PC-3 (cell line): ENCODE data around the gene TTC28.

ENCODE experiments used
- CTCF ChIP-seq: fragments of 300-600 bp; sonication (generic); conservative IDR thresholded peaks from 2 replicates; pipeline ENCODE4 v1.5.1; 2017; ENCODE audit warnings: antibody characterized with exemption, low read depth, mild to moderate bottlenecking, low read length
- EZH2phosphoT487 ChIP-seq: fragments of 300-600 bp; sonication (generic); IDR thresholded peaks from 2 replicates; pipeline ENCODE4 v1.6.1; 2018; ENCODE audit warnings: mild to moderate bottlenecking, antibody characterized with exemption, low read length, borderline replicate concordance

GRCh38 chr22:28639321-28639720 lies 40.3 kb downstream of the TTC28 start:
- TF ChIP-seq CTCF, result no peak
- TF ChIP-seq EZH2phosphoT487, result no peak
